IMR-90 (cell line): ENCODE results near the gene GXYLT1. TPM values are rescaled to one million over a fixed set of nuclear protein-coding genes. Genes with fewer than 3 reads are reported as not detected.

Source experiments
- ATAC-seq: fragments of 200-7000 bp; cut with Tn5 transposase; 2 replicates; pipeline ENCODE4 v1.9.1; 2020; ENCODE audit warnings: low read depth, mild to moderate bottlenecking, moderate library complexity
- BruUV-seq: library from RNA; stranded (reverse); fragments of 400-500 nt; replicated peaks from 2 replicates; lab custom pipeline; 2021; lab: Mats Ljungman, UMichigan
- CTCF ChIA-PET: fragments of 300-600 bp; formaldehyde crosslinking; extraction: SDS; loops from one replicate; lab custom pipeline; 2021; ENCODE audit warnings: antibody characterized with exemption; lab: Yijun Ruan, JAX
- POLR2A ChIA-PET: fragments of 300-600 bp; sonication (Branson Sonifier 250); formaldehyde crosslinking; loops from one replicate; lab custom pipeline; 2022; ENCODE audit warnings: antibody characterized with exemption; ENCODE audit not compliant: unreplicated experiment; lab: Charles Lee
- DNase-seq: peaks from one replicate; pipeline ENCODE4 v3.0.0; 2013
- H2AFZ ChIP-seq: replicated peaks from 2 replicates; pipeline ENCODE3; 2013; ENCODE audit warnings: low read length, mild to moderate bottlenecking; ENCODE audit not compliant: poor library complexity
- H2AK5ac ChIP-seq: 2 replicates; pipeline ENCODE4 v1.6.1; 2013; ENCODE audit warnings: low read depth, low read length, inconsistent platforms
- H2AK9ac ChIP-seq: replicated peaks from 2 replicates; pipeline ENCODE3; 2013; ENCODE audit warnings: mild to moderate bottlenecking, low read depth, low read length, moderate library complexity; ENCODE audit not compliant: poor library complexity
- H2BK120ac ChIP-seq: 2 replicates; pipeline ENCODE4 v1.6.1; 2013; ENCODE audit warnings: low read depth, low read length, inconsistent platforms
- H2BK15ac ChIP-seq: 3 replicates; pipeline ENCODE4 v1.6.1; 2013; ENCODE audit warnings: low read depth, low read length, inconsistent platforms
- H2BK20ac ChIP-seq: 2 replicates; pipeline ENCODE4 v1.6.1; 2013; ENCODE audit warnings: low read depth, mild to moderate bottlenecking, inconsistent platforms, low read length, moderate library complexity
- H2BK5ac ChIP-seq: 2 replicates; pipeline ENCODE4 v1.6.1; 2013; ENCODE audit warnings: mild to moderate bottlenecking, low read depth, low read length, inconsistent platforms; ENCODE audit not compliant: poor library complexity, severe bottlenecking
- H3K14ac ChIP-seq: replicated peaks from 2 replicates; pipeline ENCODE4 v1.6.1; 2013; ENCODE audit warnings: low read depth, low read length, inconsistent platforms
- H3K18ac ChIP-seq: 2 replicates; pipeline ENCODE4 v1.6.1; 2013; ENCODE audit warnings: low read depth, low read length, control low read depth
- H3K23ac ChIP-seq: 2 replicates; pipeline ENCODE4 v1.6.1; 2013; ENCODE audit warnings: low read depth, low read length, inconsistent platforms
- H3K27ac ChIP-seq: 2 replicates; pipeline ENCODE4 v1.5.1; 2013; ENCODE audit warnings: mild to moderate bottlenecking, control low read depth, low read length; ENCODE audit not compliant: insufficient read depth
- H3K27me3 ChIP-seq: 2 replicates; pipeline ENCODE4 v1.6.1; 2013; ENCODE audit warnings: low read length; ENCODE audit not compliant: control insufficient read depth, insufficient read depth
- H3K36me3 ChIP-seq: 2 replicates; pipeline ENCODE4 v1.6.1; 2013; ENCODE audit warnings: low read length, mixed read lengths; ENCODE audit not compliant: control insufficient read depth, insufficient read depth
- H3K4ac ChIP-seq: 2 replicates; pipeline ENCODE4 v1.6.1; 2013; ENCODE audit warnings: low read depth, low read length, inconsistent platforms
- H3K4me1 ChIP-seq: 2 replicates; pipeline ENCODE4 v1.6.1; 2013; ENCODE audit warnings: low read length, mixed read lengths; ENCODE audit not compliant: control insufficient read depth, insufficient read depth
- H3K4me2 ChIP-seq: 2 replicates; pipeline ENCODE4 v1.6.1; 2013; ENCODE audit warnings: low read depth, mild to moderate bottlenecking, control low read depth, low read length, moderate library complexity
- H3K4me3 ChIP-seq: 2 replicates; pipeline ENCODE4 v1.5.1; 2013; ENCODE audit warnings: low read depth, mild to moderate bottlenecking, control low read depth, low read length, moderate library complexity; ENCODE audit not compliant: insufficient read depth
- H3K56ac ChIP-seq: 2 replicates; pipeline ENCODE4 v1.6.1; 2013; ENCODE audit warnings: low read length, inconsistent platforms; ENCODE audit not compliant: insufficient read depth; ENCODE audit errors: extremely low read depth
- H3K79me1 ChIP-seq, 2 experiments: 2 replicates each; pipeline ENCODE4 v1.6.1; 2013; ENCODE audit warnings: low read length in 2 of 2, inconsistent platforms in 1 of 2, low read depth in 1 of 2
- H3K9ac ChIP-seq: 2 replicates; pipeline ENCODE4 v1.6.1; 2013; ENCODE audit warnings: low read depth, low read length, control low read depth
- H3K9me1 ChIP-seq: 2 replicates; pipeline ENCODE4 v1.6.1; 2013; ENCODE audit warnings: low read length, inconsistent platforms; ENCODE audit not compliant: insufficient read depth
- H3K9me3 ChIP-seq: 2 replicates; pipeline ENCODE4 v1.6.1; 2013; ENCODE audit warnings: low read length; ENCODE audit not compliant: control insufficient read depth, insufficient read depth
- H4K20me1 ChIP-seq: 2 replicates; pipeline ENCODE4 v1.6.1; 2013; ENCODE audit warnings: low read length, inconsistent platforms; ENCODE audit not compliant: insufficient read depth
- H4K5ac ChIP-seq: 2 replicates; pipeline ENCODE4 v1.6.1; 2013; ENCODE audit warnings: mild to moderate bottlenecking, low read depth, low read length, control low read depth
- H4K8ac ChIP-seq, 2 experiments: 2 replicates each; pipeline ENCODE4 v1.6.1; 2013; ENCODE audit warnings: low read depth in 2 of 2, low read length in 2 of 2, control low read depth in 1 of 2, inconsistent platforms in 1 of 2
- H4K91ac ChIP-seq: 2 replicates; pipeline ENCODE4 v1.6.1; 2013; ENCODE audit warnings: low read depth, low read length, inconsistent platforms; ENCODE audit not compliant: insufficient read depth
- CEBPB ChIP-seq: IDR thresholded peaks from 2 replicates; pipeline ENCODE4 v1.6.1; 2012; ENCODE audit warnings: low read depth, low read length, improper control_type of control experiment
- FOS ChIP-seq: fragments of 150-350 bp; IDR thresholded peaks from 2 replicates; pipeline ENCODE4 v1.6.1; 2016; ENCODE audit warnings: low read depth, low read length
- NFE2L2 ChIP-seq: fragments of 150-350 bp; IDR thresholded peaks from 2 replicates; pipeline ENCODE4 v1.6.1; 2016; ENCODE audit warnings: low read depth, mild to moderate bottlenecking, low read length
- RCOR1 ChIP-seq: IDR thresholded peaks from 2 replicates; pipeline ENCODE4 v1.6.1; 2012; ENCODE audit warnings: mild to moderate bottlenecking, low read length, improper control_type of control experiment; ENCODE audit not compliant: insufficient replicate concordance
- WGBS, 2 experiments: methylation state at CpG; one replicate each; pipeline versions ENCODE4 v1.1.5 to v1.1.7; 2013; ENCODE audit warnings: missing lambda C conversion rate in 2 of 2; ENCODE audit not compliant: insufficient read length in 1 of 2; ENCODE audit errors: extremely low coverage in 2 of 2; 5-methylcytosine and 5-hydroxymethylcytosine counted together
- dilution Hi-C: fragments of 300-500 bp; cut with HindIII; formaldehyde crosslinking; loops from one replicate; pipeline ENCODE4 v1.14.3; 2018; ENCODE audit warnings: low sequenced_read_pairs; ENCODE audit not compliant: unreplicated experiment
- in situ Hi-C: fragments of 300-500 bp; cut with MboI; formaldehyde crosslinking; loops from 3 replicates; pipeline ENCODE4 v1.14.3; 2019; ENCODE audit warnings: low sequenced_read_pairs, inconsistent platforms, mixed read lengths
- intact Hi-C: fragments of 100-400 bp; cut with micrococcal nuclease; formaldehyde crosslinking; loops from 2 replicates; pipeline ENCODE4 v1.10.0; 2022
- polyA plus RNA-seq, 3 experiments: library from polyadenylated mRNA; depleted of rRNA; stranded (reverse); fragments of >200 nt; gene quantifications; 2 replicates each; pipeline ENCODE4 v1.2.3, GENCODE V29; 2012; ENCODE audit warnings: low replicate concordance in 1 of 3
- total RNA-seq: library from RNA; depleted of rRNA; stranded (reverse); fragments of >200 nt; gene quantifications from 2 replicates; pipeline ENCODE4 v1.2.3, GENCODE V29; 2012

Gene GXYLT1
- total and polyA plus RNA-seq, 2 of the 4 experiments (the other 2 are of a cell fraction): 8.5 to 8.6 TPM

DNA sequence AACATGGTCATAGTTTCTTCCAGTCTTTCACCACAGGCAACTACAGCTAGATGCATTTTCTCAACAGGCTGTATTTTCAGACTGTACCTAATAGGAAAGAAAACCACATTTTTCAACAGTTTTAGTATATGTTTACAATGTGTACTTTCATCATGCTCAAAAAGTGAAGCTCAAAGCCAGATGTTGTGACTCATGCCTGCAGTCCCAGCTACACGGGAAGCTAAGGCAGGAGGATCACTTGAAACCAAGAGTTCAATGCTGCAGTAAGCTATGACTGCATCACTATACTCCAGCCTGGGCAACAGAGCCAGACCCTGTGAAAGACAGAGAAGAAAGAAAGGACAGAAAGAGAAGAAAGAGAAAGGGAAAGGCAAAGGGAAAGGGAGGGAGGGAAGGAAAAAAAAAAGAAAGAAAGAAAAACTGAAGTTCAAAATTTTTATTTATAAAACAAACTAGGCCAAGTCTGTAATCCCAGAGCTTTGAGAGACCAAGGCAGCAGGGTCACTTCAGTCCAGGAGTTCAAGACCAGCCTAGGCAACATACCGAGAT lies 25.5 kb downstream of the GXYLT1 start:
- no peak overlapping the region for H3K27ac ChIP-seq

More for the DNA sequence above, 25.5 kb downstream of the GXYLT1 start:
- H3K23ac ChIP-seq: no peak overlapping the region
- H3K9me3 ChIP-seq: no peaks in the 10 kb centered on the region
- H3K4me1 ChIP-seq: peaks cover 3% of the 10 kb centered on the region; the same call in 1 of the 2 replicates
- H2BK15ac ChIP-seq: no peak overlapping the region
- no peak overlapping the region for H4K91ac ChIP-seq
- H2BK120ac ChIP-seq: peak overlapping the region; percentile 16; the same call in 1 of the 2 replicates
- H3K4me2 ChIP-seq: no peak overlapping the region
- H3K4me3 ChIP-seq: no peak overlapping the region
- no peak overlapping the region for H3K9ac ChIP-seq
- POLR2A ChIA-PET: no interaction called here
- no peaks in the 10 kb centered on the region for H3K9me1 ChIP-seq
- no peak overlapping the region for H3K14ac ChIP-seq
- TF ChIP-seq CEBPB: 0 out of 2 replicates have a peak, but pooled peaks have one; percentile 29
- peak; percentile 94 for TF ChIP-seq RCOR1
- TF ChIP-seq FOS: peak; percentile 81
- no peak; the same call in 1 of the 2 replicates for TF ChIP-seq NFE2L2
- H2AFZ ChIP-seq: no peak overlapping the region
- H3K36me3 ChIP-seq: no peaks in the 10 kb centered on the region
- peak; percentile 96 for ATAC-seq
- no TSS peak for BruUV-seq
- no peak overlapping the region for H4K8ac ChIP-seq
- no peak overlapping the region for H2AK9ac ChIP-seq
- no peak overlapping the region for H3K18ac ChIP-seq
- no peak overlapping the region for H3K56ac ChIP-seq
- H3K27me3 ChIP-seq: no peaks in the 10 kb centered on the region
- DNase-seq: peak; percentile 97
- H3K79me1 ChIP-seq: peaks cover 12 to 16% of the 10 kb centered on the region in 2 experiments; a peak in 3 of 4 replicates
- CTCF ChIA-PET: interaction anchor here (1.1 kb wide), 1 partner anchor 9 kb away, joined by 3 read pairs; no protein-coding TSS in a partner anchor
- no peak overlapping the region for H4K5ac ChIP-seq
- dilution Hi-C loops (no loop called here), in situ Hi-C loops (no loop called here), intact Hi-C loops (loop anchor here (5.0 kb wide), 1 partner anchor 1172 kb away; no protein-coding TSS in a partner anchor)
- H3K4ac ChIP-seq: 0 out of 2 replicates have a peak overlapping the region, but pooled peaks have one; percentile 3
- no peaks in the 10 kb centered on the region for H4K20me1 ChIP-seq
- peak overlapping the region; percentile 84 for H2BK5ac ChIP-seq
- H2BK20ac ChIP-seq: no peak overlapping the region
- 0% methylated on average over 1 of the region's 2 CpGs; no CpG with 5 or more reads in 1 of the 2 experiments for WGBS, 2 experiments
- no peak overlapping the region for H2AK5ac ChIP-seq
